MM.1S (cell line): ENCODE data around the gene SLC2A10.

Source experiments
- EZH2 ChIP-seq: fragments of 300-600 bp; sonication (generic); optimal IDR thresholded peaks from 2 replicates; pipeline ENCODE3; 2017; ENCODE audit warnings: low read depth, mild to moderate bottlenecking, antibody characterized with exemption, low read length, mixed read lengths
- EZH2phosphoT487 ChIP-seq: fragments of 300-600 bp; sonication (generic); IDR thresholded peaks from 2 replicates; pipeline ENCODE4 v1.6.1; 2018; ENCODE audit warnings: antibody characterized with exemption, low read length
- TF ChIP-seq, protein P1 (sequence below): fragments of 300-600 bp; sonication (generic); IDR thresholded peaks from 2 replicates; pipeline ENCODE4 v1.5.1; 2016; ENCODE audit warnings: antibody characterized with exemption, low read length, mixed read lengths

DNA sequence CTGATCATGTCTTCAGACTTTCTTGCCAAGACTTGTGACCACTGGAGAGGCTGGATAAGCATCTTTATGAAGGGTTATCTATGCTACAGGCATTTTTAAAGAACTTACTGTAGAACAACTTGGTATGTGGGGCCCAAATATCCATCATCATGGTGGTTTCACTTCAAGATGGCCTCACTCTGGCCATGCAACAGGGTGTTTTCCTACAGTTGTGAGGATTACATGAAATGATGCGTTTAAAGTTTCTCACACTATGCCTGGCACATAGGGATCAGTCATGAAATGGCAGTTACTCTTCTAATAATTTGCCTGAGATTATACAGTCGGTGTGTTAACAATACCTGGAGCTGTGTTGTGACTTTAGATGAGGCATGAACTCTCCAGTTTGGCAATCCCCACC, 13.0 kb downstream of the SLC2A10 start:
- TF ChIP-seq EZH2phosphoT487 (no peak), EZH2 (no peak)
- TF ChIP-seq, protein P1, sequence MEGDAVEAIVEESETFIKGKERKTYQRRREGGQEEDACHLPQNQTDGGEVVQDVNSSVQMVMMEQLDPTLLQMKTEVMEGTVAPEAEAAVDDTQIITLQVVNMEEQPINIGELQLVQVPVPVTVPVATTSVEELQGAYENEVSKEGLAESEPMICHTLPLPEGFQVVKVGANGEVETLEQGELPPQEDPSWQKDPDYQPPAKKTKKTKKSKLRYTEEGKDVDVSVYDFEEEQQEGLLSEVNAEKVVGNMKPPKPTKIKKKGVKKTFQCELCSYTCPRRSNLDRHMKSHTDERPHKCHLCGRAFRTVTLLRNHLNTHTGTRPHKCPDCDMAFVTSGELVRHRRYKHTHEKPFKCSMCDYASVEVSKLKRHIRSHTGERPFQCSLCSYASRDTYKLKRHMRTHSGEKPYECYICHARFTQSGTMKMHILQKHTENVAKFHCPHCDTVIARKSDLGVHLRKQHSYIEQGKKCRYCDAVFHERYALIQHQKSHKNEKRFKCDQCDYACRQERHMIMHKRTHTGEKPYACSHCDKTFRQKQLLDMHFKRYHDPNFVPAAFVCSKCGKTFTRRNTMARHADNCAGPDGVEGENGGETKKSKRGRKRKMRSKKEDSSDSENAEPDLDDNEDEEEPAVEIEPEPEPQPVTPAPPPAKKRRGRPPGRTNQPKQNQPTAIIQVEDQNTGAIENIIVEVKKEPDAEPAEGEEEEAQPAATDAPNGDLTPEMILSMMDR, result no peak
